H1 (cell line): ENCODE data around the gene PC. TPM values are rescaled to one million over a fixed set of nuclear protein-coding genes. Genes with fewer than 3 reads are reported as not detected.

Source experiments
- CTCF ChIA-PET: fragments of 300-600 bp; sonication (Branson Sonifier 250); formaldehyde crosslinking; loops from one replicate; lab custom pipeline; 2021; ENCODE audit not compliant: partially characterized antibody; lab: Charles Lee
- POLR2A ChIA-PET: fragments of 300-600 bp; sonication (Branson Sonifier 250); formaldehyde crosslinking; loops from one replicate; lab custom pipeline; 2021; ENCODE audit warnings: inconsistent platforms; ENCODE audit not compliant: partially characterized antibody; lab: Charles Lee
- DNase-seq, 2 experiments: peaks; one replicate each; pipeline versions ENCODE4 v3.0.0 to v3.0.0-alpha.2; 2010 to 2022; ENCODE audit warnings: low spot score in 2 of 2, low read depth in 1 of 2, mixed read lengths in 1 of 2
- FAIRE-seq: peaks from 2 replicates; lab custom pipeline; 2011; peaks lifted over from hg19 to GRCh38; lab: Jason Lieb, UNC
- H2AFZ ChIP-seq: 2 replicates; pipeline ENCODE4 v1.8.1; 2012; ENCODE audit warnings: low read length, inconsistent platforms
- H2AK5ac ChIP-seq: 2 replicates; pipeline ENCODE4 v1.6.1; 2013; ENCODE audit warnings: low read depth, low read length
- H2BK120ac ChIP-seq: replicated peaks from 2 replicates; pipeline ENCODE3; 2013; ENCODE audit warnings: low read depth, low read length, inconsistent platforms
- H2BK12ac ChIP-seq: 2 replicates; pipeline ENCODE4 v1.6.1; 2013; ENCODE audit warnings: low read depth, low read length
- H2BK15ac ChIP-seq: 2 replicates; pipeline ENCODE4 v1.6.1; 2013; ENCODE audit warnings: low read length
- H2BK20ac ChIP-seq: 2 replicates; pipeline ENCODE4 v1.6.1; 2013; ENCODE audit warnings: low read length
- H2BK5ac ChIP-seq: 2 replicates; pipeline ENCODE4 v1.6.1; 2013; ENCODE audit warnings: low read depth, low read length
- H3K14ac ChIP-seq: 2 replicates; pipeline ENCODE4 v1.6.1; 2013; ENCODE audit warnings: inconsistent platforms; ENCODE audit not compliant: insufficient read length
- H3K18ac ChIP-seq: 2 replicates; pipeline ENCODE4 v1.6.1; 2013; ENCODE audit warnings: low read length; ENCODE audit errors: extremely low read depth
- H3K23ac ChIP-seq: 2 replicates; pipeline ENCODE4 v1.6.1; 2013; ENCODE audit warnings: inconsistent platforms; ENCODE audit not compliant: insufficient read length
- H3K23me2 ChIP-seq: 2 replicates; pipeline ENCODE4 v1.6.1; 2013; ENCODE audit warnings: low read depth, low read length
- H3K27ac ChIP-seq: 2 replicates; pipeline ENCODE4 v1.6.1; 2011; ENCODE audit warnings: low read depth, low read length, inconsistent platforms
- H3K27me3 ChIP-seq, 4 experiments: replicated peaks in 1 of 4; 1 replicate in 1 of 4; 2 replicates in 3 of 4; pipeline versions ENCODE4 v1.6.1 to v1.8.1; 2011 to 2013; ENCODE audit warnings: low read length in 3 of 4, mild to moderate bottlenecking in 3 of 4, inconsistent platforms in 2 of 4, mixed read lengths in 2 of 4, moderate library complexity in 1 of 4; ENCODE audit not compliant: control insufficient read depth in 3 of 4, insufficient read depth in 3 of 4; ENCODE audit errors: extremely low read depth in 1 of 4
- H3K36me3 ChIP-seq, 4 experiments: 2 replicates each; pipeline versions ENCODE4 v1.6.1 to v1.8.1; 2011 to 2013; ENCODE audit warnings: mild to moderate bottlenecking in 4 of 4, low read length in 3 of 4, moderate library complexity in 2 of 4, control low read depth in 1 of 4, inconsistent platforms in 1 of 4; ENCODE audit not compliant: insufficient read depth in 4 of 4, control insufficient read depth in 2 of 4
- H3K4ac ChIP-seq: replicated peaks from 2 replicates; pipeline ENCODE3; 2013; ENCODE audit warnings: low read length, low read depth, mixed read lengths, inconsistent platforms; ENCODE audit not compliant: insufficient read length
- H3K4me1 ChIP-seq, 4 experiments: replicated peaks in 1 of 4; 1 replicate in 1 of 4; 2 replicates in 3 of 4; pipeline versions ENCODE4 v1.6.1 to v1.8.1; 2011 to 2013; ENCODE audit warnings: low read length in 3 of 4, inconsistent platforms in 2 of 4, mixed read lengths in 1 of 4; ENCODE audit not compliant: insufficient read depth in 4 of 4, control insufficient read depth in 3 of 4
- H3K4me2 ChIP-seq, 2 experiments: 2 replicates each; pipeline versions ENCODE4 v1.6.1 to v1.8.1; 2011 to 2013; ENCODE audit warnings: low read depth in 2 of 2, low read length in 2 of 2, control low read depth in 1 of 2, inconsistent platforms in 1 of 2, mild to moderate bottlenecking in 1 of 2; ENCODE audit not compliant: insufficient read depth in 1 of 2
- H3K4me3 ChIP-seq, 4 experiments: fragments of 200-600, 300-600 bp in 1 of 4; sonication (generic), shearing (Covaris generic), sonication (Bioruptor Twin) in 1 of 4; 2 replicates each; pipeline versions ENCODE4 v1.5.1 to v1.8.1; 2011 to 2016; ENCODE audit warnings: low read length in 4 of 4, low read depth in 3 of 4, control low read depth in 2 of 4, inconsistent platforms in 2 of 4, mild to moderate bottlenecking in 2 of 4, mixed read lengths in 1 of 4, moderate library complexity in 1 of 4; ENCODE audit not compliant: insufficient read depth in 2 of 4; ENCODE audit errors: extremely low read depth in 1 of 4
- H3K56ac ChIP-seq: replicated peaks from 2 replicates; pipeline ENCODE3; 2013; ENCODE audit warnings: low read depth, mild to moderate bottlenecking, mixed read lengths, low read length, inconsistent platforms; ENCODE audit not compliant: insufficient read length
- H3K79me1 ChIP-seq: 2 replicates; pipeline ENCODE4 v1.6.1; 2013; ENCODE audit warnings: low read depth, low read length, control low read depth
- H3K79me2 ChIP-seq, 2 experiments: 2 replicates each; pipeline versions ENCODE4 v1.6.1 to v1.8.1; 2012 to 2013; ENCODE audit warnings: low read length in 2 of 2, mild to moderate bottlenecking in 2 of 2, inconsistent platforms in 1 of 2; ENCODE audit not compliant: insufficient read depth in 2 of 2, control insufficient read depth in 1 of 2
- H3K9ac ChIP-seq, 4 experiments: replicated peaks in 1 of 4; 1 replicate in 1 of 4; 2 replicates in 3 of 4; pipeline versions ENCODE4 v1.6.1 to v1.8.1; 2011 to 2013; ENCODE audit warnings: low read depth in 3 of 4, low read length in 3 of 4, control low read depth in 2 of 4, mild to moderate bottlenecking in 2 of 4, moderate library complexity in 2 of 4, inconsistent platforms in 1 of 4; ENCODE audit errors: extremely low read depth in 1 of 4
- H3K9me3 ChIP-seq, 2 experiments: 2 replicates each; pipeline versions ENCODE4 v1.6.1 to v1.8.1; 2012 to 2013; ENCODE audit warnings: mild to moderate bottlenecking in 2 of 2, moderate library complexity in 2 of 2, control low read depth in 1 of 2, inconsistent platforms in 1 of 2, low read depth in 1 of 2, low read length in 1 of 2, mixed read lengths in 1 of 2; ENCODE audit not compliant: insufficient read depth in 2 of 2
- H4K20me1 ChIP-seq, 2 experiments: replicated peaks in 1 of 2; 2 replicates each; pipeline versions ENCODE3 to v1.8.1; 2011 to 2013; ENCODE audit warnings: inconsistent platforms in 2 of 2, low read length in 2 of 2, mild to moderate bottlenecking in 1 of 2; ENCODE audit not compliant: insufficient read depth in 2 of 2, control insufficient read depth in 1 of 2
- H4K5ac ChIP-seq: 2 replicates; pipeline ENCODE4 v1.6.1; 2013; ENCODE audit warnings: low read length, low read depth, mixed read lengths, inconsistent platforms; ENCODE audit not compliant: insufficient read length
- H4K8ac ChIP-seq: 2 replicates; pipeline ENCODE4 v1.8.0; 2013; ENCODE audit warnings: mild to moderate bottlenecking, moderate library complexity, low read length, inconsistent platforms; ENCODE audit not compliant: insufficient read depth; ENCODE audit errors: extremely low read depth
- H4K91ac ChIP-seq: replicated peaks from 2 replicates; pipeline ENCODE3; 2013; ENCODE audit warnings: low read length, mixed read lengths, inconsistent platforms; ENCODE audit not compliant: insufficient read length
- NRF1 ChIP-seq: IDR thresholded peaks from 2 replicates; pipeline ENCODE4 v1.6.1; 2011; ENCODE audit warnings: mild to moderate bottlenecking, low read depth, low read length, improper control_type of control experiment
- RAD21 ChIP-seq, 2 experiments: IDR thresholded peaks in 1 of 2; conservative IDR thresholded peaks in 1 of 2; 2 replicates each; pipeline ENCODE4 v1.6.1; 2011; ENCODE audit warnings: low read depth in 2 of 2, low read length in 2 of 2, improper control_type of control experiment in 1 of 2, inconsistent platforms in 1 of 2, mild to moderate bottlenecking in 1 of 2, moderate library complexity in 1 of 2
- RFX5 ChIP-seq: IDR thresholded peaks from 2 replicates; pipeline ENCODE4 v1.6.1; 2011; ENCODE audit warnings: low read depth, low read length, improper control_type of control experiment, borderline replicate concordance
- WGBS, 2 experiments: shearing (Covaris generic) in 1 of 2; methylation state at CpG; one replicate each; pipeline versions ENCODE4 v1.1.6 to v1.1.7; 2013 to 2015; ENCODE audit warnings: low lambda C conversion rate in 2 of 2, mixed read lengths in 2 of 2, inconsistent platforms in 1 of 2, low coverage in 1 of 2, missing lambda C conversion rate in 1 of 2; ENCODE audit not compliant: insufficient replicate concordance in 2 of 2, insufficient coverage in 1 of 2, insufficient read length in 1 of 2; ENCODE audit errors: extremely low coverage in 1 of 2, missing lambda C conversion rate in 1 of 2; 5-methylcytosine and 5-hydroxymethylcytosine counted together
- polyA plus RNA-seq, 7 experiments: library from polyadenylated mRNA; depleted of rRNA in 3 of 7; stranded (reverse) in 5 of 7; unstranded in 2 of 7; fragments of >200 nt in 5 of 7; fragments of 200-250 nt in 2 of 7; gene quantifications; 1 replicate in 5 of 7; 2 replicates in 1 of 7; 4 replicates in 1 of 7; pipeline versions ENCODE4 v1.2.1 to v1.2.3, GENCODE V29; 2011 to 2013; ENCODE audit warnings: missing spikeins in 2 of 7, mixed read lengths in 2 of 7
- total RNA-seq: library from RNA; stranded (reverse); fragmentation: NEBNext Ultra II Directional; extraction: Animal tissue kit (Norgen Biotek cat#: 25700); gene quantifications from 2 replicates; pipeline ENCODE4 v1.2.1, GENCODE V29; 2021

Gene PC
- total and polyA plus RNA-seq, 2 of the 8 experiments (the other 6 are each of a cell fraction or from before 2014, with no cell fraction given): 11.5 to 27.5 TPM

GRCh38 chr11:66823700-66824099 is 134.5 kb downstream of the PC start:
- Histone ChIP-seq H2BK5ac (no peak overlapping the region), H2BK15ac (no peak overlapping the region), H3K23me2 (no peaks in the 10 kb centered on the region), H3K14ac (no peak overlapping the region), H3K56ac (no peak overlapping the region), H3K79me2 (no peaks in the 10 kb centered on the region), H3K27me3 (no peaks in the 10 kb centered on the region), H2BK120ac (no peak overlapping the region), H4K20me1 (no peaks in the 10 kb centered on the region), H2BK12ac (no peak overlapping the region), H3K4me1 (no peaks in the 10 kb centered on the region), H3K4me3 (no peak overlapping the region), H3K18ac (no peak overlapping the region), H4K91ac (no peak overlapping the region), H2BK20ac (no peak overlapping the region), H3K4ac (no peak overlapping the region), H3K79me1 (no peaks in the 10 kb centered on the region), H3K27ac (no peak overlapping the region), H3K23ac (no peak overlapping the region), H2AFZ (no peak overlapping the region), H4K5ac (no peak overlapping the region), H3K9ac (no peak overlapping the region), H3K4me2 (no peak overlapping the region), H2AK5ac (no peak overlapping the region), H3K9me3 (no peaks in the 10 kb centered on the region), H3K36me3 (peaks cover 0 to 9% (median 4%) of the 10 kb centered on the region in 4 experiments; a peak in 4 of 8 replicates), H4K8ac (no peak overlapping the region)
- WGBS, 2 experiments: 97% methylated on average over 4 of the region's 4 CpGs; no CpG with 5 or more reads in 1 of the 2 experiments
- no peak for TF ChIP-seq NRF1
- TF ChIP-seq RAD21 (IDR thresholded peaks at IDR 0.05 in 1 of 2, conservative IDR thresholded peaks at IDR 0.05 in 1 of 2; ENCODE audit: low read depth in 2 of 2, low read length in 2 of 2): no peak
- TF ChIP-seq RFX5: no peak
- ChIA-PET POLR2A (interaction anchor here (0.8 to 1.1 kb wide), 3 partner anchors 10 to 20 kb away, joined by 3 to 4 read pairs (median 3); no protein-coding TSS in a partner anchor), CTCF (interaction anchor here (0.8 to 1.0 kb wide), 3 partner anchors 11 to 129 kb away, joined by 3 to 7 read pairs (median 4); no protein-coding TSS in a partner anchor)
- no peak for FAIRE-seq
- no peak for DNase-seq
